CD4-positive, alpha-beta T cell treated with Interleukin-15 for 1 hour (primary cell): ENCODE results near the gene FKBP10.
A peak's percentile ranks its signal among the peaks of the same experiment; 100 is the strongest.
"Not testable (repeated sequence)": the region's sequence is repeated elsewhere in the genome, so short reads cannot be mapped to it uniquely, and the experiment has no call there.

Experiments used
- DNase-seq: peaks from one replicate; pipeline ENCODE4 v3.0.0-alpha.2; 2020

Gene FKBP10

GRCh38 chr17:41811549-41812380, 1.0 kb upstream of the FKBP10 start, which contains the start of gene P3H4:
P3H4 (minus strand) TSS chr17:41811949; CDS start chr17:41811915, 34 bp downstream.
- peak; percentile 72 for DNase-seq

GRCh38 chr17:41813152-41813680, 412 bp downstream of the FKBP10 start:
- DNase-seq: no peak

DNA sequence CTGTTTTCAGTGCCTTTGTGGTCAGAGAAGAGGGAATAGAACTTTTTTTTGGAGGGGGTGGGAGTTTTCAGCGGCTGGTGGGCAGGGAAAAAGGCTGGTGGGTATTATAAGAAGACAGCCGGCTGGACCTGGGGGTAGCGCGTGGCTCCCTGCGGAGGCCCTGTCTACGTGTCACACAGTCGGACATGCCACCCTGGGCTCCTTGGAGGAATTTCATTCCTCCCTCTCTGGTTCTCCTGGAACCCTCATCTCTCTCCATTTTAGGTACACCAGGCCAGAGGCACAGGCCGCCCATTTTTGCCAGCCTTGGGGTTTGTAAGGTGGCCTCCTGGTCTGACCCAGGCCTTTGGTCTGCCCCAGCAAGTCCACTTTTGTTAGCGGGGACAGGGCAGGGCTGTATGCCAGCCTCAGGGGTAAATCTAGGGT, 908 bp downstream of the FKBP10 start:
- DNase-seq: no peak

- no peak for DNase-seq
Observed at GRCh38 chr17:41814195-41814594, 1.4 kb downstream of the FKBP10 start.

DNA sequence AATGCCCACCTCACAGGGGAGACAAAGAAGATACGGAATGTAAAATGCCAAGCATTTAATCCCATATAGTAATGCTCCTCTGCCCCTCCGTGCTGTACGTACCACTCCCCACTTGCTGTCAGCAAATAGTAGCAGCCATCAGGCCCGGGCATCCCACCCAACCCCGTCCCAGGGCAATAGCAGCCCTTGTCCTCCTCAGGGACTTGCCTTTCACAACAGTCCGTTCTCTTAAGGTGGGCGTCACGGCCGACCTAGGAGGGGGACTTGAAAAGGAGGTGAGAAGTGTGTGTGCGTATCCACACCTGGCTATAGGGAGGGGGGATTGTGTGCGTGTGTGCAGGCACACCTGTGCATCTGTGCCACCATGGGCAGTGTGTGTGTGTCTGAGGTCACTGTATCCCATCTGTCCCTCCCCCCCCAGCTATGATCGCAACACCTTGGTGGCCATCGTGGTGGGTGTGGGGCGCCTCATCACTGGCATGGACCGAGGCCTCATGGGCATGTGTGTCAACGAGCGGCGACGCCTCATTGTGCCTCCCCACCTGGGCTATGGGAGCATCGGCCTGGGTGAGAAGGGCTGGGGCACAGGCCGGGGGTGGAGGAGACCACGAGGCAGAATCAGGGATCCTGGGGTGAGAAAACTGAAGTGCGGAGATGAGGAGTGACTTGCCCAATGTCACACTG, 4.0 kb downstream of the FKBP10 start:
- DNase-seq: no peak

DNA sequence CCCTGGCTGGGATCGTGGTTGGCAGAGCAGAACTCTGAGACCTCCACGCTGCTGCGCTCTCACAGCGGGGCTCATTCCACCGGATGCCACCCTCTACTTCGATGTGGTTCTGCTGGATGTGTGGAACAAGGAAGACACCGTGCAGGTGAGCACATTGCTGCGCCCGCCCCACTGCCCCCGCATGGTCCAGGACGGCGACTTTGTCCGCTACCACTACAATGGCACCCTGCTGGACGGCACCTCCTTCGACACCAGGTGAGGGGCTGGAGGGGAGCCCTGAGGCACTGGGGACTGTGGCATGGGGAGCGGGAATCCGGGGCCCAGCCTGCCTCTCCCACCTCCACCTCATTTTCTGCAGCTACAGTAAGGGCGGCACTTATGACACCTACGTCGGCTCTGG, 5.2 kb downstream of the FKBP10 start:
- no peak for DNase-seq

- no peak for DNase-seq
Observed at GRCh38 chr17:41821776-41822175, 9.0 kb downstream of the FKBP10 start.

DNA sequence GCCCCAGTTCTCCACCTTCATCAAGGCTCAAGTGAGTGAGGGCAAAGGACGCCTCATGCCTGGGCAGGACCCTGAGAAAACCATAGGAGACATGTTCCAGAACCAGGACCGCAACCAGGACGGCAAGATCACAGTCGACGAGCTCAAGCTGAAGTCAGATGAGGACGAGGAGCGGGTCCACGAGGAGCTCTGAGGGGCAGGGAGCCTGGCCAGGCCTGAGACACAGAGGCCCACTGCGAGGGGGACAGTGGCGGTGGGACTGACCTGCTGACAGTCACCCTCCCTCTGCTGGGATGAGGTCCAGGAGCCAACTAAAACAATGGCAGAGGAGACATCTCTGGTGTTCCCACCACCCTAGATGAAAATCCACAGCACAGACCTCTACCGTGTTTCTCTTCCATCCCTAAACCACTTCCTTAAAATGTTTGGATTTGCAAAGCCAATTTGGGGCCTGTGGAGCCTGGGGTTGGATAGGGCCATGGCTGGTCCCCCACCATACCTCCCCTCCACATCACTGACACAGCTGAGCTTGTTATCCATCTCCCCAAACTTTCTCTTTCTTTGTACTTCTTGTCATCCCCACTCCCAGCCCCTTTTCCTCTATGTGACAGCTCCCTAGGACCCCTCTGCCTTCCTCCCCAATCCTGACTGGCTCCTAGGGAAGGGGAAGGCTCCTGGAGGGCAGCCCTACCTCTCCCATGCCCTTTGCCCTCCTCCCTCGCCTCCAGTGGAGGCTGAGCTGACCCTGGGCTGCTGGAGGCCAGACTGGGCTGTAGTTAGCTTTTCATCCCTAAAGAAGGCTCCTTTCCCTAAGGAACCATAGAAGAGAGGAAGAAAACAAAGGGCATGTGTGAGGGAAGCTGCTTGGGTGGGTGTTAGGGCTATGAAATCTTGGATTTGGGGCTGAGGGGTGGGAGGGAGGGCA, 9.7 kb downstream of the FKBP10 start:
- no peak for DNase-seq

- no peak for DNase-seq
Observed at GRCh38 chr17:41823141-41823524, 10.3 kb downstream of the FKBP10 start.

DNA sequence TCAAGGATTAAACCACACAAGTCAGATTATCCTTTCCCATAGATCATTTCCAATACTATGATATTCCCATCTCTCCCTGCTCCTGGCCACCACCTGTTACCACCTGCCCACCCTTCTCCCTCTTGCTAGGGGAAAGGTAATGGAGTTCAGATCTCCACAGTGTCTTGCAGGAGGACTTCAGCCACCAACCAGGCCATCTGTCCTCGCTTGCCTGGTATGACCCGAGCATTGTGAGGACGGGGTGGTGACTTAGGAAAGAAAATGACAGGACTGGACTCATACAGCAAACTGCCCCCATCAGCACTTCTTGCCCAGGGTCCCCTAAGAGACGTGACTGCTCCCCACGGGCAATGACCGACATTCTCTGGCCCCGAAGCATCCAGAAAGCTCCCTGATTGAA, 10.8 kb downstream of the FKBP10 start:
- no peak for DNase-seq

GRCh38 chr17:41824086-41824485, 11.3 kb downstream of the FKBP10 start:
- no peak for DNase-seq

GRCh38 chr17:41825175-41825845, 12.5 kb downstream of the FKBP10 start:
- DNase-seq: no peak

DNA sequence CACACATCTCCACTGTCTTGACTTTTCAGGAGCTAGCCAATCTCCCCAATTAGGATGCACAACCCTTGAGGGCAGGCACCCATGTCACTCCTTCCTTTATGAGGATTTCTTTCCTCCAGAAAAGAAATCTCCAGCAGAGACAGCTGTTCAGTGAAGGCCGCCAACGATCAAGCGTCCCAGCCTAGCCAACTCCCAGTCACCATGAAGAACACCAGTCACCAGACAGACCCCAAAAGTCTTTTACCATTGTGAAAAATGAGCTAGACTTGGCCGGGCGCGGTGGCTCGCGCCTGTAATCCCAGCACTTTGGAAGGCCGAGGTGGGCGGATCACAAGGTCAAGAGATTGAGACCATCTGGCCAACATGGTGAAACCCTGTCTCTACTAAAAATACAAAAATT, 17.2 kb downstream of the FKBP10 start:
- not testable (repeated sequence) for DNase-seq

DNA sequence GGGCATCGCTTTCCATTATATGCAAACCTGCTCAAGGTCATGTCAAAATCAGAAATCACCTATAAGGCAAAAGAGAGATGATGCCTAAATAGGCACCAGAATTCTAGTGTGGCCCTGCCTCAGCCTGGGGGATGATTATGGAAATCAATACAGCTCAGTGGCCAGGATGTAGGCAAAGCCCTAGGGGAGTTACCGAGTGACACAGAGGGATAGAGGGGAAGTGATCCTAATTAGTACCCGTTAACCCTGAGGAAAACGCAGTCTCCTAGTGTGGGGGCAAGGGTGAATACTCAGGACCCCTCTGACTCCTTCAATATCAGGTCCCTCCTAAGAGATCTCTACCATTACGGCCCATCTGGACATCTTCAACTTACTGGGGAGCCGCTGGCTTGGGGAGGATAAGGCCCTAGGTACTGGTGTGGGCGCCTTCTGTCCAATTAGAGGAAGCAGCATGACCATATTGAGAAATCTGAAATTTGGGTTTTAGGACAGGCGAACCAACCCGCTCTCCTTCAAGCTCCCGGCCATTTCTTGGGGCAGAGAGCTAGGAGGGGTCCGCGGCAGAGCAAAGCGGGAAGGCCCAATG, 22.5 kb downstream of the FKBP10 start:
- DNase-seq: no peak

GRCh38 chr17:41835800-41836549, 23.2 kb downstream of the FKBP10 start, which contains the start of gene NT5C3B:
NT5C3B (minus strand) TSS chr17:41836232; CDS start chr17:41836193, 39 bp downstream.
- DNase-seq: peak; percentile 55

GRCh38 chr17:41836550-41837196, 23.9 kb downstream of the FKBP10 start:
- no peak for DNase-seq

GRCh38 chr17:41837761-41838538, 25.1 kb downstream of the FKBP10 start, which contains the start of gene KLHL10:
KLHL10 (plus strand) TSS chr17:41837825; CDS start chr17:41837933, 108 bp downstream.
- no peak for DNase-seq

- not testable (repeated sequence) for DNase-seq
Observed at GRCh38 chr17:41839448-41839847, 26.6 kb downstream of the FKBP10 start.

DNA sequence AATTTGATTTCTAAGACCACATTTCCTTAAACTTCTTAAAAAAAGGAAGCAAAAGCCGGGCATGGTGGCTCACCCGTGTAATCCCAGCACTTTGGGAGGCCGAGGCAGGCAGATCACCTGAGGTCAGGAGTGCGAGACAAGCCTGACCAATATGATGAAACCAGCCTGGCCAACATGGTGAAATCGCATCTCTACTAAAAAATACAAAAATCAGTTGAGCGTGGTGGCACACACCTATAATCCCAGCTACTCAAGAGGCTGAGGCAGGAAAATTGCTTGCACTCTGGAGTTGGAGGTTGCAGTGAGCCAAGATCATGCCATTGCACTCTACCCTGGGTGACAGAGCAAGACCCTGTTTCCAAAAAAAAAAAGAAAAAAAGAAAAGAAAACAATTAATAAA, 28.0 kb downstream of the FKBP10 start:
- not testable (repeated sequence) for DNase-seq
